SK-N-SH (cell line): Measurements from ENCODE around the gene NRDC. TPM values are rescaled to one million over a fixed set of nuclear protein-coding genes. Genes with fewer than 3 reads are reported as not detected.

Experiments used
- CTCF ChIA-PET: fragments of 300-600, 350-600 bp; formaldehyde crosslinking; extraction: SDS; loops from one replicate; lab custom pipeline; 2021; lab: Yijun Ruan, JAX
- POLR2A ChIA-PET: fragments of 350-600 bp; sonication (Branson Sonifier 250); formaldehyde crosslinking; extraction: SDS; loops from one replicate; lab custom pipeline; 2020; ENCODE audit warnings: antibody characterized with exemption, inconsistent platforms; lab: Yijun Ruan, JAX
- DNase-seq: peaks from one replicate; pipeline ENCODE4 v3.0.0; 2012
- H2AFZ ChIP-seq: fragments of 200-600 bp; sonication (generic); 2 replicates; pipeline ENCODE4 v1.8.1; 2016; ENCODE audit warnings: antibody characterized with exemption, mild to moderate bottlenecking, low read depth
- H3F3A ChIP-seq: fragments of 200-600 bp; sonication (generic); replicated peaks from 2 replicates; pipeline ENCODE3; 2016; ENCODE audit warnings: antibody characterized with exemption, mild to moderate bottlenecking; ENCODE audit not compliant: insufficient read depth
- H3K27ac ChIP-seq, 2 experiments: fragments of 200-500 bp in 1 of 2; fragments of 200-600 bp in 1 of 2; sonication (Bioruptor generic) in 1 of 2; sonication (generic), shearing (Covaris generic) in 1 of 2; 2 replicates each; pipeline versions ENCODE4 v1.5.1 to v1.6.1; 2014 to 2016; ENCODE audit warnings: low read depth in 2 of 2, inconsistent platforms in 1 of 2, low read length in 1 of 2, mild to moderate bottlenecking in 1 of 2, mixed read lengths in 1 of 2
- H3K27me3 ChIP-seq: fragments of 200-600 bp; sonication (generic), shearing (Covaris generic); 2 replicates; pipeline ENCODE4 v1.6.1; 2016; ENCODE audit warnings: mixed run types; ENCODE audit not compliant: insufficient read depth
- H3K36me3 ChIP-seq, 2 experiments: fragments of 200-500 bp in 1 of 2; fragments of 200-600 bp in 1 of 2; sonication (Bioruptor generic) in 1 of 2; sonication (generic) in 1 of 2; replicated peaks in 1 of 2; 2 replicates each; pipeline versions ENCODE3 to v1.5.1; 2014 to 2016; ENCODE audit warnings: low read length in 1 of 2, mild to moderate bottlenecking in 1 of 2; ENCODE audit not compliant: insufficient read depth in 2 of 2, control insufficient read depth in 1 of 2
- H3K4me1 ChIP-seq, 2 experiments: fragments of 200-500 bp in 1 of 2; fragments of 200-600 bp in 1 of 2; sonication (Bioruptor generic) in 1 of 2; sonication (generic), shearing (Covaris generic) in 1 of 2; 2 replicates each; pipeline versions ENCODE4 v1.5.1 to v1.6.1; 2014 to 2016; ENCODE audit warnings: low read depth in 1 of 2, low read length in 1 of 2, mixed run types in 1 of 2; ENCODE audit not compliant: insufficient read depth in 2 of 2, control insufficient read depth in 1 of 2
- H3K4me2 ChIP-seq: fragments of 200-600 bp; sonication (generic), shearing (Covaris generic); 2 replicates; pipeline ENCODE4 v1.6.1; 2017; ENCODE audit warnings: mixed run types
- H3K4me3 ChIP-seq, 2 experiments: fragments of 200-500 bp in 1 of 2; fragments of 200-600 bp in 1 of 2; sonication (Bioruptor generic) in 1 of 2; sonication (generic), shearing (Covaris generic) in 1 of 2; 2 replicates each; pipeline versions ENCODE4 v1.5.1 to v1.8.1; 2014 to 2016; ENCODE audit warnings: low read depth in 2 of 2, inconsistent platforms in 1 of 2, low read length in 1 of 2, mild to moderate bottlenecking in 1 of 2, mixed read lengths in 1 of 2, moderate library complexity in 1 of 2
- H3K79me2 ChIP-seq: fragments of 200-600 bp; sonication (generic); 2 replicates; pipeline ENCODE4 v1.8.1; 2017; ENCODE audit warnings: mild to moderate bottlenecking; ENCODE audit not compliant: insufficient read depth
- H3K9ac ChIP-seq: fragments of 200-600 bp; sonication (generic); 2 replicates; pipeline ENCODE4 v1.6.1; 2017; ENCODE audit warnings: mixed run types
- H3K9me2 ChIP-seq: fragments of 200-600 bp; sonication (generic); 2 replicates; pipeline ENCODE4 v1.6.1; 2017; ENCODE audit warnings: mixed run types
- H3K9me3 ChIP-seq: fragments of 200-600 bp; sonication (generic); 2 replicates; pipeline ENCODE4 v1.6.1; 2017; ENCODE audit warnings: mixed run types, mild to moderate bottlenecking, moderate library complexity
- H4K20me1 ChIP-seq: fragments of 200-600 bp; sonication (generic); 2 replicates; pipeline ENCODE4 v1.6.1; 2017; ENCODE audit warnings: mild to moderate bottlenecking, mixed run types; ENCODE audit not compliant: insufficient read depth
- EZH2phosphoT487 ChIP-seq: fragments of 200-600 bp; sonication (generic); IDR thresholded peaks from 2 replicates; pipeline ENCODE4 v1.6.1; 2017; ENCODE audit warnings: low read depth, mixed run types, mild to moderate bottlenecking, antibody characterized with exemption, moderate library complexity, borderline replicate concordance
- FOSL2 ChIP-seq: IDR thresholded peaks from 2 replicates; pipeline ENCODE4 v1.4.0; 2012; ENCODE audit warnings: low read depth, mild to moderate bottlenecking, moderate library complexity, borderline replicate concordance
- FOXM1 ChIP-seq: IDR thresholded peaks from 2 replicates; pipeline ENCODE4 v1.4.0; 2012; ENCODE audit warnings: low read depth, mild to moderate bottlenecking
- GABPA ChIP-seq: IDR thresholded peaks from 2 replicates; pipeline ENCODE4 v1.4.0; 2012; ENCODE audit warnings: low read depth, mild to moderate bottlenecking
- GATA2 ChIP-seq: sonication (generic); formaldehyde crosslinking; IDR thresholded peaks from 2 replicates; pipeline ENCODE4 v1.5.0; 2020; ENCODE audit warnings: mild to moderate bottlenecking, missing genetic modification reagents
- MEF2A ChIP-seq: IDR thresholded peaks from 2 replicates; pipeline ENCODE4 v1.4.0; 2012; ENCODE audit warnings: low read depth, borderline replicate concordance
- MXI1 ChIP-seq: IDR thresholded peaks from 2 replicates; pipeline ENCODE4 v1.6.1; 2012; ENCODE audit warnings: mild to moderate bottlenecking, low read depth, low read length, improper control_type of control experiment
- RAD21 ChIP-seq: IDR thresholded peaks from 2 replicates; pipeline ENCODE4 v1.6.1; 2012; ENCODE audit warnings: mild to moderate bottlenecking, low read length
- REST ChIP-seq: IDR thresholded peaks from 2 replicates; pipeline ENCODE4 v1.6.1; 2012; ENCODE audit warnings: mild to moderate bottlenecking, low read depth, low read length, moderate library complexity
- TCF12 ChIP-seq: IDR thresholded peaks from 2 replicates; pipeline ENCODE4 v1.4.0; 2012
- USF2 ChIP-seq: fragments of 150-350 bp; IDR thresholded peaks from 2 replicates; pipeline ENCODE4 v1.6.1; 2017; ENCODE audit warnings: antibody characterized with exemption, low read length, low read depth, borderline replicate concordance
- WGBS: methylation state at CpG from one replicate; pipeline ENCODE4 v1.1.6; 2017; ENCODE audit warnings: low lambda C conversion rate; 5-methylcytosine and 5-hydroxymethylcytosine counted together
- polyA plus RNA-seq, 3 experiments: library from polyadenylated mRNA; depleted of rRNA; stranded (reverse); fragments of >200 nt; gene quantifications; 2 replicates each; pipeline ENCODE4 v1.2.3, GENCODE V29; 2012
- TF ChIP-seq, protein P1 (sequence below): fragments of 150-350 bp; IDR thresholded peaks from 2 replicates; pipeline ENCODE4 v1.6.1; 2016; ENCODE audit warnings: mild to moderate bottlenecking, low read depth, low read length
- TF ChIP-seq, protein P2 (sequence below): fragments of 200-600 bp; sonication (generic); IDR thresholded peaks from 2 replicates; pipeline ENCODE4 v1.6.1; 2017; ENCODE audit warnings: antibody characterized with exemption, mild to moderate bottlenecking, moderate library complexity

NRDC gene
- polyA plus RNA-seq, 1 of the 3 experiments (the other 2 are of a cell fraction), result 84.8 TPM

DNA sequence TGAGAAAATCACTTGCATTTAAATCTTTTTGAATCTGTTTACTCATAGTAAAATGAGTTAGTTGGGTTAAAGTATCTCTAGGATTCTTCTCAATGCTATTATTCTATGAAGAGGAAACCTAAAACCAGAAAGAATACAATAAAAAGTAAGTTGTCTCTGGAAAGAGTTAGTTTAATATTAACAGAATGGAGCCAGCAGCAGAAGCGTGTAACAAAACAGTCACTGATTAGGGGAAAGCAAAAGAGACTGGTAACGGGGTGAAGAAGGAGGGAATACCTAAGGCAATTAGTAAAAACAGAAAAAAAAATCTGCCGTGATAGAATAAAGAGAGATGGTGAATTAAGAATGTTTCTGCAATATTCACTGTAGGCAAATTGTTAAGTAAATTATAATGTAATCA, 60.0 kb downstream of the NRDC start (continued):
- TF ChIP-seq REST, result no peak
- TF ChIP-seq USF2, result no peak

- TF ChIP-seq MXI1 (no peak), FOSL2 (no peak), RAD21 (no peak)
- no peak overlapping the region for H2AFZ ChIP-seq
- H3K9me3 ChIP-seq, result no peaks in the 10 kb centered on the region
- H3K9ac ChIP-seq, result no peak overlapping the region
- no peaks in the 10 kb centered on the region for H3K9me2 ChIP-seq
- DNase-seq, result no peak
- no peaks in the 10 kb centered on the region; a peak in 1 of 4 replicates for H3K4me1 ChIP-seq
- no peaks in the 10 kb centered on the region for H3K79me2 ChIP-seq
- peaks cover 61 to 71% of the 10 kb centered on the region in 2 experiments for H3K36me3 ChIP-seq
- ChIA-PET POLR2A (no interaction called here), CTCF (no interaction called here)
- H3K4me3 ChIP-seq, result no peak overlapping the region
- no peak overlapping the region for H3K27ac ChIP-seq
- no peaks in the 10 kb centered on the region for H3K27me3 ChIP-seq
- H4K20me1 ChIP-seq, result no peaks in the 10 kb centered on the region
- 97% methylated on average over 1 of the region's 1 CpG for WGBS
- no peaks in the 10 kb centered on the region for H3F3A ChIP-seq
- no peak overlapping the region for H3K4me2 ChIP-seq
Observed at GRCh38 chr1:51814513-51814912, 64.0 kb downstream of the NRDC start.

GRCh38 chr1:51799372-51799771, 79.2 kb downstream of the NRDC start:
- H3K9me3 ChIP-seq, result no peaks in the 10 kb centered on the region
- ChIA-PET POLR2A (no interaction called here), CTCF (interaction anchor here (1.0 to 1.3 kb wide), 2 partner anchors 9 to 97 kb away, joined by 3 read pairs; no protein-coding TSS in a partner anchor)
- no peak overlapping the region for H2AFZ ChIP-seq
- H3K4me2 ChIP-seq, result no peak overlapping the region
- peaks cover 54 to 58% of the 10 kb centered on the region in 2 experiments for H3K36me3 ChIP-seq
- H3K9ac ChIP-seq, result no peak overlapping the region
- TF ChIP-seq, protein P1, sequence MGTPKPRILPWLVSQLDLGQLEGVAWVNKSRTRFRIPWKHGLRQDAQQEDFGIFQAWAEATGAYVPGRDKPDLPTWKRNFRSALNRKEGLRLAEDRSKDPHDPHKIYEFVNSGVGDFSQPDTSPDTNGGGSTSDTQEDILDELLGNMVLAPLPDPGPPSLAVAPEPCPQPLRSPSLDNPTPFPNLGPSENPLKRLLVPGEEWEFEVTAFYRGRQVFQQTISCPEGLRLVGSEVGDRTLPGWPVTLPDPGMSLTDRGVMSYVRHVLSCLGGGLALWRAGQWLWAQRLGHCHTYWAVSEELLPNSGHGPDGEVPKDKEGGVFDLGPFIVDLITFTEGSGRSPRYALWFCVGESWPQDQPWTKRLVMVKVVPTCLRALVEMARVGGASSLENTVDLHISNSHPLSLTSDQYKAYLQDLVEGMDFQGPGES, result no peak
- TF ChIP-seq TCF12 (no peak), EZH2phosphoT487 (no peak), GABPA (no peak), GATA2 (CRISPR knock-in tag) (no peak), FOXM1 (no peak), MEF2A (no peak)
- TF ChIP-seq, protein P2, sequence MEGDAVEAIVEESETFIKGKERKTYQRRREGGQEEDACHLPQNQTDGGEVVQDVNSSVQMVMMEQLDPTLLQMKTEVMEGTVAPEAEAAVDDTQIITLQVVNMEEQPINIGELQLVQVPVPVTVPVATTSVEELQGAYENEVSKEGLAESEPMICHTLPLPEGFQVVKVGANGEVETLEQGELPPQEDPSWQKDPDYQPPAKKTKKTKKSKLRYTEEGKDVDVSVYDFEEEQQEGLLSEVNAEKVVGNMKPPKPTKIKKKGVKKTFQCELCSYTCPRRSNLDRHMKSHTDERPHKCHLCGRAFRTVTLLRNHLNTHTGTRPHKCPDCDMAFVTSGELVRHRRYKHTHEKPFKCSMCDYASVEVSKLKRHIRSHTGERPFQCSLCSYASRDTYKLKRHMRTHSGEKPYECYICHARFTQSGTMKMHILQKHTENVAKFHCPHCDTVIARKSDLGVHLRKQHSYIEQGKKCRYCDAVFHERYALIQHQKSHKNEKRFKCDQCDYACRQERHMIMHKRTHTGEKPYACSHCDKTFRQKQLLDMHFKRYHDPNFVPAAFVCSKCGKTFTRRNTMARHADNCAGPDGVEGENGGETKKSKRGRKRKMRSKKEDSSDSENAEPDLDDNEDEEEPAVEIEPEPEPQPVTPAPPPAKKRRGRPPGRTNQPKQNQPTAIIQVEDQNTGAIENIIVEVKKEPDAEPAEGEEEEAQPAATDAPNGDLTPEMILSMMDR, result no peak
- no peak overlapping the region for H3K4me3 ChIP-seq
- H3K9me2 ChIP-seq, result no peaks in the 10 kb centered on the region
- H4K20me1 ChIP-seq, result no peaks in the 10 kb centered on the region
- no peak overlapping the region for H3K27ac ChIP-seq
- H3F3A ChIP-seq, result peaks cover 3% of the 10 kb centered on the region
- H3K27me3 ChIP-seq, result no peaks in the 10 kb centered on the region
- no peak for DNase-seq
- H3K79me2 ChIP-seq, result no peaks in the 10 kb centered on the region
- WGBS, result 96% methylated on average over 2 of the region's 2 CpGs
- H3K4me1 ChIP-seq, result no peaks in the 10 kb centered on the region
